Adrenal gland (tissue), 5 donors: ENCODE results near the gene BAG5.

Experiments used
- POLR2A ChIP-seq, 2 donors: fragments of 450-650 bp; IDR thresholded peaks; one replicate each; pipeline ENCODE4 v1.6.1; 2017; ENCODE audit warnings: antibody characterized with exemption in 2 of 2, mild to moderate bottlenecking in 2 of 2, moderate library complexity in 1 of 2
- TF ChIP-seq, protein P1 (sequence below), 6 experiments: fragments of 450-650 bp in 4 of 6; fragments of 200-600 bp in 2 of 6; sonication (generic) in 1 of 6; IDR thresholded peaks; 1 replicate in 5 of 6; 2 replicates in 1 of 6; pipeline versions ENCODE4 v1.5.1 to v1.8.0; 2016 to 2021; ENCODE audit warnings: antibody characterized with exemption in 6 of 6, mild to moderate bottlenecking in 2 of 6, moderate library complexity in 1 of 6
- donor health status: DM: no; HTN: no; CAD: no.

DNA sequence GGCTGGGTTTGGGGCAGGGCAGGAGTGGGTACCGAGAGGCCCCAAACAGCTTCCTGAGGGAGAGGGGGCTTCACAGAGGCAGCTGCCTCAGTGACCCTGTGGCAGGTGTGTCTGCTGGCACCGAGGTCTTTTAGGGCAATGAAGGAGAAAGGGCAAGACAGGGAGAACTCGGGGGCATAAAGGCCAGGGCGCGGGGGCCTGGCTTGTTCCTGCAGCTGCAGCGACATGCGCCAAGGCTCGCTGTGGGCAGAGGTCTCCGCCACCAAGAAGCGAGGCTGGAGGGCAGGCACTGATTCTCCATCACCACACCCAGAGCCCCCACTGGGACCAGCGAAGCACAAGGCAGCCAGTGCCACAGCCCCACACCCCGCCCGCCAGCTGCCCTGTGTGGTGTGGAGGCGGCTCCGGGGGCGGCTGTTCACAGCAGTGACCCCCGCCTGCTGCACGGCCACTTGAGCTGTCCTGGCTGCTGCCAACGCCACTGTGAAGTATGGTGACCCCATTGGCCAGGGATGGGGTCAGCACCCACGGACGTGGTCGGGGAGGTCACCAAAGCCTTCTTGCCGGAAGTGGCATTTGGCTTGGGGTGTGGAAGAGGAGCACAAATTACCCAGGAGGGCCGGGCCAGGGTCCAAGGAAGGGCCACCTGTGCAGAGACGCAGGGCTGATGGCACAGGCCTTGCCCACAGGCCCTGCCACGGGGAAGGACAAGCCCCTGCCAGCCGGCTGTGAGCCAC lies 16.4 kb downstream of the BAG5 start:
- TF ChIP-seq, protein P1, sequence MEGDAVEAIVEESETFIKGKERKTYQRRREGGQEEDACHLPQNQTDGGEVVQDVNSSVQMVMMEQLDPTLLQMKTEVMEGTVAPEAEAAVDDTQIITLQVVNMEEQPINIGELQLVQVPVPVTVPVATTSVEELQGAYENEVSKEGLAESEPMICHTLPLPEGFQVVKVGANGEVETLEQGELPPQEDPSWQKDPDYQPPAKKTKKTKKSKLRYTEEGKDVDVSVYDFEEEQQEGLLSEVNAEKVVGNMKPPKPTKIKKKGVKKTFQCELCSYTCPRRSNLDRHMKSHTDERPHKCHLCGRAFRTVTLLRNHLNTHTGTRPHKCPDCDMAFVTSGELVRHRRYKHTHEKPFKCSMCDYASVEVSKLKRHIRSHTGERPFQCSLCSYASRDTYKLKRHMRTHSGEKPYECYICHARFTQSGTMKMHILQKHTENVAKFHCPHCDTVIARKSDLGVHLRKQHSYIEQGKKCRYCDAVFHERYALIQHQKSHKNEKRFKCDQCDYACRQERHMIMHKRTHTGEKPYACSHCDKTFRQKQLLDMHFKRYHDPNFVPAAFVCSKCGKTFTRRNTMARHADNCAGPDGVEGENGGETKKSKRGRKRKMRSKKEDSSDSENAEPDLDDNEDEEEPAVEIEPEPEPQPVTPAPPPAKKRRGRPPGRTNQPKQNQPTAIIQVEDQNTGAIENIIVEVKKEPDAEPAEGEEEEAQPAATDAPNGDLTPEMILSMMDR (IDR thresholded peaks at IDR 0.05): no peak
- TF ChIP-seq POLR2A (IDR thresholded peaks at IDR 0.05): no peak
